OCI-M1 (cell line): ENCODE data around the gene OBP2A.

Experiments
- DNase-seq: peaks from one replicate; lab custom pipeline; 2025; lab: John Stamatoyannopoulos, UW

The OBP2A gene

GRCh38 chr9:135552021-135552697 lies 6.2 kb downstream of the OBP2A start:
- DNase-seq = no peak

GRCh38 chr9:135552698-135553171 lies 6.8 kb downstream of the OBP2A start:
- DNase-seq = no peak

- DNase-seq = no peak
These were observed 8.8 kb downstream of the OBP2A start for GRCh38 chr9:135554718-135555117.

GRCh38 chr9:135555203-135555602 lies 9.3 kb downstream of the OBP2A start:
- peak; percentile 4 for DNase-seq

GRCh38 chr9:135555910-135556309 lies 10.0 kb downstream of the OBP2A start:
- DNase-seq = no peak

- no peak for DNase-seq
These were observed 13.7 kb downstream of the OBP2A start for GRCh38 chr9:135559606-135560005.

- no peak for DNase-seq
These were observed 15.7 kb downstream of the OBP2A start, which contains the start of gene PAEP for GRCh38 chr9:135561391-135562234. TSS of gene PAEP (plus strand) at chr9:135561756.

- no peak for DNase-seq
These were observed 16.4 kb downstream of the OBP2A start for GRCh38 chr9:135562235-135562745.

- no peak for DNase-seq
These were observed 17.1 kb downstream of the OBP2A start for GRCh38 chr9:135563039-135563476.

- DNase-seq = no peak
These were observed 17.9 kb downstream of the OBP2A start for GRCh38 chr9:135563858-135564257.

- DNase-seq = no peak
These were observed 19.3 kb downstream of the OBP2A start for GRCh38 chr9:135565141-135565628.

GRCh38 chr9:135565636-135566035 lies 19.7 kb downstream of the OBP2A start:
- no peak for DNase-seq

GRCh38 chr9:135566552-135566951 lies 20.6 kb downstream of the OBP2A start:
- DNase-seq = no peak

GRCh38 chr9:135567311-135567710 lies 21.4 kb downstream of the OBP2A start:
- DNase-seq = no peak

GRCh38 chr9:135568026-135568425 lies 22.1 kb downstream of the OBP2A start:
- no peak for DNase-seq

GRCh38 chr9:135570456-135570855 lies 24.5 kb downstream of the OBP2A start:
- no peak for DNase-seq

- DNase-seq = no peak
These were observed 26.3 kb downstream of the OBP2A start for GRCh38 chr9:135572233-135572632.

- DNase-seq = no peak
These were observed 27.2 kb downstream of the OBP2A start for GRCh38 chr9:135573124-135573523.

- DNase-seq = no peak
These were observed 28.4 kb downstream of the OBP2A start for GRCh38 chr9:135574331-135574730.

- no peak for DNase-seq
These were observed 29.0 kb downstream of the OBP2A start for GRCh38 chr9:135574943-135575342.

- no peak for DNase-seq
These were observed 30.2 kb downstream of the OBP2A start for GRCh38 chr9:135575995-135576631.

GRCh38 chr9:135577256-135577655 lies 31.3 kb downstream of the OBP2A start:
- no peak for DNase-seq
